Effector memory CD4-positive, alpha-beta T cell (primary cell): ENCODE results near the gene RANBP3.
"Not testable (repeated sequence)": the region's sequence is repeated elsewhere in the genome, so short reads cannot be mapped to it uniquely, and the experiment has no call there.

ENCODE experiments used
- DNase-seq, 3 donors: peaks; one replicate each; pipeline ENCODE4 v3.0.0-alpha.2; 2020
- H3K27ac ChIP-seq: 2 replicates; pipeline ENCODE4 v1.7.0; 2013; ENCODE audit warnings: mild to moderate bottlenecking, low read length, moderate library complexity; ENCODE audit not compliant: insufficient read depth, poor library complexity, severe bottlenecking
- H3K27me3 ChIP-seq: replicated peaks from 2 replicates; pipeline ENCODE4 v1.7.0; 2013; ENCODE audit warnings: mild to moderate bottlenecking, low read length; ENCODE audit not compliant: insufficient read depth, control insufficient read depth, poor library complexity, severe bottlenecking
- H3K36me3 ChIP-seq: 2 replicates; pipeline ENCODE4 v1.7.0; 2013; ENCODE audit warnings: mild to moderate bottlenecking, low read length, moderate library complexity; ENCODE audit not compliant: control insufficient read depth, insufficient read depth
- H3K4me1 ChIP-seq: 2 replicates; pipeline ENCODE4 v1.7.0; 2013; ENCODE audit warnings: low read length, mild to moderate bottlenecking; ENCODE audit not compliant: control insufficient read depth, insufficient read depth, poor library complexity, severe bottlenecking
- H3K4me3 ChIP-seq: 2 replicates; pipeline ENCODE4 v1.7.0; 2013; ENCODE audit warnings: low read length, low read depth, mild to moderate bottlenecking; ENCODE audit not compliant: insufficient read depth, poor library complexity, severe bottlenecking
- H3K9me3 ChIP-seq: 2 replicates; pipeline ENCODE4 v1.7.0; 2013; ENCODE audit warnings: mild to moderate bottlenecking, low read length, moderate library complexity; ENCODE audit not compliant: control insufficient read depth

RANBP3 gene

GRCh38 chr19:5988517-5989387 is 10.8 kb upstream of the RANBP3 start:
- H3K27ac ChIP-seq = no peak overlapping the region
- no peaks in the 10 kb centered on the region for H3K9me3 ChIP-seq
- no peak overlapping the region for H3K4me3 ChIP-seq
- no peak for DNase-seq
- peaks cover 6% of the 10 kb centered on the region for H3K4me1 ChIP-seq
- H3K27me3 ChIP-seq = no peaks in the 10 kb centered on the region
- no peaks in the 10 kb centered on the region for H3K36me3 ChIP-seq

GRCh38 chr19:5987077-5987818 is 9.3 kb upstream of the RANBP3 start:
- peaks cover 6% of the 10 kb centered on the region for H3K4me1 ChIP-seq
- H3K36me3 ChIP-seq = no peaks in the 10 kb centered on the region
- H3K9me3 ChIP-seq = no peaks in the 10 kb centered on the region
- H3K27me3 ChIP-seq = no peaks in the 10 kb centered on the region
- H3K27ac ChIP-seq = no peak overlapping the region
- H3K4me3 ChIP-seq = peak overlapping the region; percentile 55
- DNase-seq = peak; percentile 31 to 66 (median 43)

- DNase-seq, H3K27ac ChIP-seq, H3K4me1 ChIP-seq, H3K4me3 ChIP-seq, H3K9me3 ChIP-seq, H3K36me3 ChIP-seq, H3K27me3 ChIP-seq: not testable (repeated sequence)
Measured at GRCh38 chr19:5985837-5986236, 7.9 kb upstream of the RANBP3 start.

- H3K9me3 ChIP-seq = no peaks in the 10 kb centered on the region
- peaks cover 6% of the 10 kb centered on the region for H3K4me1 ChIP-seq
- DNase-seq = no peak
- no peak overlapping the region for H3K27ac ChIP-seq
- H3K4me3 ChIP-seq = no peak overlapping the region
- H3K36me3 ChIP-seq = no peaks in the 10 kb centered on the region
- no peaks in the 10 kb centered on the region for H3K27me3 ChIP-seq
Measured at GRCh38 chr19:5985098-5985783, 7.3 kb upstream of the RANBP3 start.

GRCh38 chr19:5984600-5984999 is 6.7 kb upstream of the RANBP3 start:
- Histone ChIP-seq H3K4me1 (peaks cover 6% of the 10 kb centered on the region), H3K27me3 (no peaks in the 10 kb centered on the region), H3K36me3 (no peaks in the 10 kb centered on the region), H3K27ac (no peak overlapping the region), H3K4me3 (no peak overlapping the region), H3K9me3 (no peaks in the 10 kb centered on the region)
- DNase-seq = no peak

GRCh38 chr19:5983367-5983955 is 5.5 kb upstream of the RANBP3 start:
- no peak overlapping the region for H3K27ac ChIP-seq
- no peak overlapping the region for H3K4me3 ChIP-seq
- H3K4me1 ChIP-seq = peaks cover 11% of the 10 kb centered on the region
- no peaks in the 10 kb centered on the region for H3K9me3 ChIP-seq
- H3K27me3 ChIP-seq = no peaks in the 10 kb centered on the region
- DNase-seq = no peak
- no peaks in the 10 kb centered on the region for H3K36me3 ChIP-seq

- H3K27me3 ChIP-seq = no peaks in the 10 kb centered on the region
- peak overlapping the region; percentile 95 for H3K4me3 ChIP-seq
- H3K9me3 ChIP-seq = no peaks in the 10 kb centered on the region
- H3K36me3 ChIP-seq = peaks cover 9% of the 10 kb centered on the region
- H3K27ac ChIP-seq = peak overlapping the region; percentile 87
- no peak for DNase-seq
- peaks cover 28% of the 10 kb centered on the region for H3K4me1 ChIP-seq
Measured at GRCh38 chr19:5978606-5979552, 939 bp upstream of the RANBP3 start.

- Histone ChIP-seq H3K9me3 (no peaks in the 10 kb centered on the region), H3K36me3 (peaks cover 17% of the 10 kb centered on the region), H3K4me3 (peak overlapping the region; percentile 95), H3K27ac (peak overlapping the region; percentile 87), H3K27me3 (no peaks in the 10 kb centered on the region), H3K4me1 (peaks cover 28% of the 10 kb centered on the region)
- DNase-seq = no peak
Measured at GRCh38 chr19:5977222-5977784, 637 bp downstream of the RANBP3 start.

GRCh38 chr19:5976768-5977167 is 1.2 kb downstream of the RANBP3 start:
- peaks cover 17% of the 10 kb centered on the region for H3K36me3 ChIP-seq
- peaks cover 28% of the 10 kb centered on the region for H3K4me1 ChIP-seq
- H3K27me3 ChIP-seq = no peaks in the 10 kb centered on the region
- no peaks in the 10 kb centered on the region for H3K9me3 ChIP-seq
- peak overlapping the region; percentile 95 for H3K4me3 ChIP-seq
- peak overlapping the region; percentile 87 for H3K27ac ChIP-seq
- no peak for DNase-seq
